Measurements from ENCODE around the gene KLHDC8A. TPM values are rescaled to one million over a fixed set of nuclear protein-coding genes. Genes with fewer than 3 reads are reported as not detected.

Gene KLHDC8A
- total and polyA plus RNA-seq, 2 donors (not counting 3 experiments of a cell fraction or from before 2014, with no cell fraction given): not detected

- no peak for TF ChIP-seq FOS (IDR thresholded peaks at IDR 0.05; ENCODE audit: borderline replicate concordance, insufficient read depth, low read length)
- no peak for TF ChIP-seq POLR2A (IDR thresholded peaks at IDR 0.05; ENCODE audit: low read depth, low read length)
- TF ChIP-seq, protein P1, sequence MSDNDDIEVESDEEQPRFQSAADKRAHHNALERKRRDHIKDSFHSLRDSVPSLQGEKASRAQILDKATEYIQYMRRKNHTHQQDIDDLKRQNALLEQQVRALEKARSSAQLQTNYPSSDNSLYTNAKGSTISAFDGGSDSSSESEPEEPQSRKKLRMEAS (IDR thresholded peaks at IDR 0.05; ENCODE audit: insufficient read depth, insufficient read length): no peak
- peak; percentile 66 to 69 for TF ChIP-seq CTCF (IDR thresholded peaks at IDR 0.05; ENCODE audit: extremely low read depth in 1 of 2, insufficient read depth in 1 of 2, low read depth in 1 of 2, low read length in 2 of 2)
- TF ChIP-seq POLR2AphosphoS5 (IDR thresholded peaks at IDR 0.05; ENCODE audit: insufficient read depth, low read depth, low read length): no peak
- TF ChIP-seq MYC (IDR thresholded peaks at IDR 0.05; ENCODE audit: low read depth, low read length): no peak
- TF ChIP-seq GATA2 (IDR thresholded peaks at IDR 0.05; ENCODE audit: insufficient read depth, insufficient read length, low read depth, low read length): no peak
- TF ChIP-seq JUN (IDR thresholded peaks at IDR 0.05; ENCODE audit: borderline replicate concordance, insufficient read depth, insufficient read length, low read depth): no peak
- ChIA-PET POLR2A (no interaction called here), CTCF (interaction anchor here (0.6 to 4.7 kb wide), 78 partner anchors 8 to 365 kb away, joined by 3 to 243 read pairs (median 5); partner anchors contain the start of genes NUAK2 and TMCC2)
- no peaks in the 10 kb centered on the region for H3K36me3 ChIP-seq (ENCODE audit: control insufficient read depth in 2 of 2, extremely low read depth in 1 of 2, insufficient read depth in 2 of 2, low read length in 2 of 2)
- no peaks in the 10 kb centered on the region for H4K20me1 ChIP-seq (replicated peaks; ENCODE audit: control insufficient read depth, extremely low read depth, insufficient read depth, low read length)
- H3K9me1 ChIP-seq (replicated peaks; ENCODE audit: control insufficient read depth, extremely low read depth, insufficient read depth, low read length): no peaks in the 10 kb centered on the region
- H3K9me3 ChIP-seq (replicated peaks; ENCODE audit: control insufficient read depth, insufficient read depth, low read length): no peaks in the 10 kb centered on the region
- no peaks in the 10 kb centered on the region for H3K79me2 ChIP-seq (ENCODE audit: control insufficient read depth, insufficient read depth, low read length)
- BruUV-seq (replicated peaks): no TSS peak
- no peak overlapping the region for H3K27ac ChIP-seq (ENCODE audit: insufficient read depth, low read depth, low read length)
- peak; percentile 63 for DNase-seq (ENCODE audit: low read depth, low spot score)
- peaks cover 5 to 30% of the 10 kb centered on the region in 2 experiments for H3K27me3 ChIP-seq (ENCODE audit: control insufficient read depth in 2 of 2, insufficient read depth in 2 of 2, low read length in 2 of 2)
- no peaks in the 10 kb centered on the region for H3K4me1 ChIP-seq (ENCODE audit: control insufficient read depth, extremely low read depth, insufficient read depth, low read length)
- no peak overlapping the region for H3K4me3 ChIP-seq (replicated peaks in 1 of 3; ENCODE audit: insufficient read depth in 1 of 3, low read depth in 1 of 3, low read length in 3 of 3)
- H3K4me2 ChIP-seq (ENCODE audit: insufficient read depth, low read length): no peak overlapping the region
- no peak overlapping the region for H3K9ac ChIP-seq (replicated peaks; ENCODE audit: extremely low read depth, insufficient read depth, low read length)
- dilution Hi-C loops (cut with MboI; ENCODE audit: extremely low pct_ligation_motif_present, low sequenced_read_pairs) (no loop called here), intact Hi-C loops (cut with micrococcal nuclease) (loop anchor here (1.0 kb wide), 2 partner anchors 131 to 170 kb away; no protein-coding TSS in a partner anchor)
- no peak overlapping the region for H2AFZ ChIP-seq (ENCODE audit: low read depth, low read length)
- FAIRE-seq: peak; percentile 79
These were observed 2.3 kb downstream of the KLHDC8A start for GRCh38 chr1:205354259-205355074.
